IMR-90 (cell line): ENCODE results near the gene CHRNB1.

Source experiments
- CHD1 ChIP-seq: IDR thresholded peaks from 2 replicates; pipeline ENCODE4 v1.6.1; 2012; ENCODE audit warnings: low read depth, low read length, improper control_type of control experiment
- CTCF ChIP-seq: conservative IDR thresholded peaks from 2 replicates; pipeline ENCODE4 v1.5.1; 2012; ENCODE audit warnings: mild to moderate bottlenecking, low read depth, low read length, improper control_type of control experiment
- MXI1 ChIP-seq: IDR thresholded peaks from 2 replicates; pipeline ENCODE4 v1.6.1; 2012; ENCODE audit warnings: low read depth, mild to moderate bottlenecking, low read length, moderate library complexity, borderline replicate concordance
- RAD21 ChIP-seq: IDR thresholded peaks from 2 replicates; pipeline ENCODE4 v1.6.1; 2012; ENCODE audit warnings: low read length, improper control_type of control experiment
- TF ChIP-seq, protein P1 (sequence below): fragments of 150-350 bp; IDR thresholded peaks from 2 replicates; pipeline ENCODE4 v1.6.1; 2017; ENCODE audit warnings: mild to moderate bottlenecking, antibody characterized with exemption, low read length, low read depth

- TF ChIP-seq CTCF (no peak), RAD21 (no peak; the same call in 1 of the 2 replicates), CHD1 (peak; percentile 71), MXI1 (no peak)
- TF ChIP-seq, protein P1, sequence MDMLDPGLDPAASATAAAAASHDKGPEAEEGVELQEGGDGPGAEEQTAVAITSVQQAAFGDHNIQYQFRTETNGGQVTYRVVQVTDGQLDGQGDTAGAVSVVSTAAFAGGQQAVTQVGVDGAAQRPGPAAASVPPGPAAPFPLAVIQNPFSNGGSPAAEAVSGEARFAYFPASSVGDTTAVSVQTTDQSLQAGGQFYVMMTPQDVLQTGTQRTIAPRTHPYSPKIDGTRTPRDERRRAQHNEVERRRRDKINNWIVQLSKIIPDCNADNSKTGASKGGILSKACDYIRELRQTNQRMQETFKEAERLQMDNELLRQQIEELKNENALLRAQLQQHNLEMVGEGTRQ: peak; percentile 18; the same call in 1 of the 2 replicates
These were observed 39.4 kb downstream of the CHRNB1 start, which contains the start of gene POLR2A for GRCh38 chr17:7484067-7484918.
